A549 (cell line): Measurements from ENCODE around the gene GRIN2C. TPM values are rescaled to one million over a fixed set of nuclear protein-coding genes. Genes with fewer than 3 reads are reported as not detected.

Experiments used
- ATAC-seq, 2 experiments: fragments of 200-7000 bp in 1 of 2; fragments of >200 bp in 1 of 2; cut with Nextera tagmentation in 1 of 2; cut with Tn5 transposase in 1 of 2; 3 replicates each; pipeline versions ENCODE4 v1.8.0 to v1.9.1; 2018 to 2020; ENCODE audit warnings: mild to moderate bottlenecking in 1 of 2, moderate library complexity in 1 of 2
- CTCF ChIA-PET: fragments of 300-600 bp; sonication (Branson Sonifier 250); formaldehyde crosslinking; extraction: SDS; loops from one replicate; lab custom pipeline; 2021; ENCODE audit warnings: antibody characterized with exemption, inconsistent platforms; lab: Yijun Ruan, JAX
- POLR2A ChIA-PET: fragments of 350-600 bp; formaldehyde crosslinking; extraction: SDS; loops from one replicate; lab custom pipeline; 2021; ENCODE audit warnings: antibody characterized with exemption, inconsistent platforms; lab: Yijun Ruan, JAX
- DNase-seq, 2 experiments: peaks; one replicate each; pipeline versions ENCODE4 v3.0.0 to v3.0.0-alpha.2; 2011 to 2016; ENCODE audit warnings: low read depth in 1 of 2, low spot score in 1 of 2
- FAIRE-seq: peaks from 2 replicates; lab custom pipeline; 2011; peaks lifted over from hg19 to GRCh38; lab: Jason Lieb, UNC
- H3K27ac ChIP-seq, 2 experiments: fragments of >200 bp; sonication (Bioruptor Twin); formaldehyde crosslinking; 3 replicates each; pipeline ENCODE4 v1.5.1; 2016 to 2017
- H3K4me1 ChIP-seq: fragments of >200 bp; sonication (Bioruptor Twin); formaldehyde crosslinking; 3 replicates; pipeline ENCODE4 v1.6.1; 2016
- H3K4me2 ChIP-seq: fragments of >200 bp; sonication (Bioruptor Twin); formaldehyde crosslinking; 3 replicates; pipeline ENCODE4 v1.6.1; 2016
- H3K4me3 ChIP-seq: fragments of >200 bp; sonication (Bioruptor Twin); formaldehyde crosslinking; 3 replicates; pipeline ENCODE4 v1.5.1; 2016
- H3K9me3 ChIP-seq: fragments of >200 bp; sonication (Bioruptor Twin); formaldehyde crosslinking; 3 replicates; pipeline ENCODE4 v1.6.1; 2016
- CTCF ChIP-seq: fragments of >200 bp; sonication (Bioruptor Twin); formaldehyde crosslinking; IDR thresholded peaks from 3 replicates; pipeline ENCODE4 v1.5.1; 2016
- EHF ChIP-seq: fragments of 250-450 bp; sonication (Bioruptor Pico); IDR thresholded peaks from 2 replicates; pipeline ENCODE4 v1.5.0; 2020; ENCODE audit warnings: mild to moderate bottlenecking
- FOXS1 ChIP-seq: fragments of 250-450 bp; sonication (Bioruptor Pico); IDR thresholded peaks from 2 replicates; pipeline ENCODE4 v1.5.0; 2020; ENCODE audit warnings: mild to moderate bottlenecking, moderate library complexity
- JUN ChIP-seq, 2 experiments: fragments of >200 bp; sonication (Bioruptor Twin); formaldehyde crosslinking; IDR thresholded peaks; 2 replicates in 1 of 2; 3 replicates in 1 of 2; pipeline ENCODE4 v1.6.1; 2016 to 2017
- KDM1A ChIP-seq: fragments of 200-600 bp; sonication (generic); IDR thresholded peaks from 2 replicates; pipeline ENCODE4 v1.6.1; 2016; ENCODE audit warnings: low read depth, mild to moderate bottlenecking
- MAZ ChIP-seq: fragments of 150-350 bp; IDR thresholded peaks from 2 replicates; pipeline ENCODE4 v1.6.1; 2014; ENCODE audit warnings: antibody characterized with exemption, low read depth, low read length, borderline replicate concordance
- NPAS2 ChIP-seq: fragments of 250-450 bp; sonication (Bioruptor Pico); IDR thresholded peaks from 2 replicates; pipeline ENCODE4 v1.8.0; 2022; ENCODE audit warnings: mild to moderate bottlenecking, moderate library complexity, borderline replicate concordance
- POLR2A ChIP-seq: IDR thresholded peaks from 2 replicates; pipeline ENCODE4 v1.6.1; 2012; ENCODE audit warnings: mild to moderate bottlenecking, low read length
- RAD21 ChIP-seq, 2 experiments: fragments of >200 bp in 1 of 2; sonication (Bioruptor Twin) in 1 of 2; formaldehyde crosslinking in 1 of 2; IDR thresholded peaks in 1 of 2; conservative IDR thresholded peaks in 1 of 2; 2 replicates in 1 of 2; 3 replicates in 1 of 2; pipeline ENCODE4 v1.6.1; 2012 to 2018; ENCODE audit warnings: inconsistent platforms in 1 of 2
- RFX5 ChIP-seq: fragments of 450-650 bp; IDR thresholded peaks from 2 replicates; pipeline ENCODE4 v1.7.1; 2014; ENCODE audit warnings: antibody characterized with exemption, mild to moderate bottlenecking, moderate library complexity
- SMC3 ChIP-seq: fragments of >200 bp; sonication (Bioruptor Twin); formaldehyde crosslinking; IDR thresholded peaks from 3 replicates; pipeline ENCODE4 v1.6.1; 2018; ENCODE audit warnings: inconsistent platforms
- ZFP36 ChIP-seq: fragments of 450-650 bp; IDR thresholded peaks from 2 replicates; pipeline ENCODE4 v1.6.1; 2014; ENCODE audit warnings: borderline replicate concordance; ENCODE audit not compliant: partially characterized antibody
- WGBS: methylation state at CpG from one replicate; pipeline ENCODE4 v1.1.6; 2017; ENCODE audit errors: missing lambda C conversion rate; 5-methylcytosine and 5-hydroxymethylcytosine counted together
- polyA plus RNA-seq, 4 experiments: library from polyadenylated mRNA; depleted of rRNA in 3 of 4; stranded (reverse); fragments of >200 nt; fragmentation: RNase III in 1 of 4; extraction: RNeasy Plus Mini Kit Qiagen cat#74134 plus additional on column Dnase treatment in 1 of 4; gene quantifications; 2 replicates in 3 of 4; 3 replicates in 1 of 4; pipeline ENCODE4 v1.2.3, GENCODE V29; 2011 to 2017
- TF ChIP-seq, protein P1 (sequence below): fragments of >200 bp; sonication (Bioruptor Twin); formaldehyde crosslinking; IDR thresholded peaks from 3 replicates; pipeline ENCODE4 v1.6.1; 2016
- TF ChIP-seq, protein P2 (sequence below): fragments of 200-600 bp; sonication (generic); IDR thresholded peaks from 2 replicates; pipeline ENCODE4 v1.6.1; 2016; ENCODE audit warnings: antibody characterized with exemption, mild to moderate bottlenecking, moderate library complexity

GRIN2C gene
- polyA plus RNA-seq, 2 of the 4 experiments (the other 2 are of a cell fraction): 0.17 to 0.28 TPM

- Histone ChIP-seq H3K4me2 (peak overlapping the region; percentile 90), H3K9me3 (peaks cover 5% of the 10 kb centered on the region; the same call in 2 of the 3 replicates), H3K4me1 (peaks cover 40% of the 10 kb centered on the region), H3K27ac (no peak overlapping the region), H3K4me3 (no peak overlapping the region; the same call in 2 of the 3 replicates)
- TF ChIP-seq FOXS1 (CRISPR knock-in tag) (no peak), MAZ (no peak), RAD21 (conservative IDR thresholded peaks at IDR 0.05 in 1 of 2, IDR thresholded peaks at IDR 0.05 in 1 of 2) (peak; percentile 45 to 46; a peak in 4 of 5 replicates), CTCF (peak; percentile 70), JUN (IDR thresholded peaks at IDR 0.05) (0 out of 5 replicates have a peak, but pooled peaks of 1 of the 2 experiments have one; percentile 14), NPAS2 (CRISPR knock-in tag) (no peak), KDM1A (no peak), SMC3 (peak; percentile 66)
- TF ChIP-seq, protein P1, sequence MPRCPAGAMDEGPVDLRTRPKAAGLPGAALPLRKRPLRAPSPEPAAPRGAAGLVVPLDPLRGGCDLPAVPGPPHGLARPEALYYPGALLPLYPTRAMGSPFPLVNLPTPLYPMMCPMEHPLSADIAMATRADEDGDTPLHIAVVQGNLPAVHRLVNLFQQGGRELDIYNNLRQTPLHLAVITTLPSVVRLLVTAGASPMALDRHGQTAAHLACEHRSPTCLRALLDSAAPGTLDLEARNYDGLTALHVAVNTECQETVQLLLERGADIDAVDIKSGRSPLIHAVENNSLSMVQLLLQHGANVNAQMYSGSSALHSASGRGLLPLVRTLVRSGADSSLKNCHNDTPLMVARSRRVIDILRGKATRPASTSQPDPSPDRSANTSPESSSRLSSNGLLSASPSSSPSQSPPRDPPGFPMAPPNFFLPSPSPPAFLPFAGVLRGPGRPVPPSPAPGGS: no peak
- no peak for FAIRE-seq
- POLR2A ChIA-PET: interaction anchor here (0.8 to 4.9 kb wide), 6 partner anchors 8 to 124 kb away, joined by 3 to 43 read pairs (median 6); partner anchors contain the start of genes FDXR and NAT9
- CTCF ChIA-PET: interaction anchor here (0.6 to 42.4 kb wide), 29 partner anchors 8 to 427 kb away, joined by 3 to 1302 read pairs (median 4); partner anchors contain the start of genes FDXR, GRIN2C, NAT9 and OTOP2
- WGBS: 47% methylated on average over 25 of the region's 25 CpGs
- DNase-seq: peak; percentile 68 to 79
- ATAC-seq: peak; percentile 14 to 73; a peak in 3 of 6 replicates
These were observed 2.6 kb upstream of the GRIN2C start for GRCh38 chr17:74862108-74862901.

DNA sequence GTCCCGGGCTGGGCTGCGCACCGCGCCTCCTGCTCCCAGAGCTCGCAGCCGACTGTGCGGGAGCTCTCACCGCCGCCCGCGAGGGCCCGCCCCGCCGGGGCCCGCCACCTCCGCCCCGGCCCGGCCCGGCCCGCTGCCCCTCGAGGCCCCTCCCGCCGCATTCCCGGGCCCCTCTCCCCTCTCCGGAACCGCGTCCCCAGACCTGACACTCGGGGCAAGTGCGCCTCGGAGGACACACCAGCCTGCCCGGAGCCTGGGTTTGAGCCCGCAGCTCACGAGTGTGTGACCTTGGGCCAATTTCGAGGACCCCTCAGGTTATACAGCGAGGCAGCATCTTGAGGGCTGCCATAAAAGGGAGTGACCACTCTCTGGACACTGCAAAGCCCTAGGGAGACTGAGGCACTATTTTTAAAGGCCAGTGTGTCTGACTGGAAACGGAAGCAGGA lies 2.0 kb upstream of the GRIN2C start:
- FAIRE-seq (no peak), ATAC-seq (no peak), DNase-seq (no peak)
- ChIA-PET POLR2A (interaction anchor here (1.0 to 4.9 kb wide), 6 partner anchors 9 to 86 kb away, joined by 3 to 43 read pairs (median 7); partner anchors contain the start of genes FDXR and NAT9), CTCF (interaction anchor here (0.7 to 42.4 kb wide), 20 partner anchors 8 to 205 kb away, joined by 3 to 1302 read pairs (median 11); partner anchors contain the start of genes FDXR, GRIN2C, NAT9 and OTOP2)
- H3K9me3 ChIP-seq: peaks cover 5% of the 10 kb centered on the region; the same call in 2 of the 3 replicates
- H3K4me2 ChIP-seq: peak overlapping the region; percentile 90
- peak overlapping the region; percentile 39; the same call in 1 of the 3 replicates for H3K4me3 ChIP-seq
- TF ChIP-seq JUN (IDR thresholded peaks at IDR 0.05) (peak in 1 of 2 experiments; percentile 7; a peak in 1 of 5 replicates), SMC3 (no peak)
- no peak overlapping the region for H3K27ac ChIP-seq
- 68% methylated on average over 5 of the region's 36 CpGs for WGBS
- H3K4me1 ChIP-seq: peaks cover 40% of the 10 kb centered on the region

- POLR2A ChIA-PET: interaction anchor here (1.7 to 4.9 kb wide), 3 partner anchors 12 to 85 kb away, joined by 6 to 43 read pairs (median 9); partner anchors contain the start of genes FDXR and NAT9
- Histone ChIP-seq H3K9me3 (peaks cover 5% of the 10 kb centered on the region; the same call in 2 of the 3 replicates), H3K4me3 (peak overlapping the region; percentile 39; the same call in 2 of the 3 replicates), H3K27ac (no peak overlapping the region), H3K4me2 (peak overlapping the region; percentile 90), H3K4me1 (peaks cover 40% of the 10 kb centered on the region)
- FAIRE-seq: no peak
- 22% methylated on average over 48 of the region's 96 CpGs for WGBS
- peak; percentile 0 to 11; a peak in 3 of 6 replicates for ATAC-seq
- CTCF ChIA-PET: interaction anchor here (0.6 to 42.4 kb wide), 17 partner anchors 9 to 204 kb away, joined by 3 to 1302 read pairs (median 11); partner anchors contain the start of genes FDXR, GRIN2C and NAT9
- TF ChIP-seq EHF (no peak), POLR2A (no peak), RFX5 (no peak), SMC3 (no peak), MAZ (no peak), ZFP36 (no peak)
- TF ChIP-seq, protein P2, sequence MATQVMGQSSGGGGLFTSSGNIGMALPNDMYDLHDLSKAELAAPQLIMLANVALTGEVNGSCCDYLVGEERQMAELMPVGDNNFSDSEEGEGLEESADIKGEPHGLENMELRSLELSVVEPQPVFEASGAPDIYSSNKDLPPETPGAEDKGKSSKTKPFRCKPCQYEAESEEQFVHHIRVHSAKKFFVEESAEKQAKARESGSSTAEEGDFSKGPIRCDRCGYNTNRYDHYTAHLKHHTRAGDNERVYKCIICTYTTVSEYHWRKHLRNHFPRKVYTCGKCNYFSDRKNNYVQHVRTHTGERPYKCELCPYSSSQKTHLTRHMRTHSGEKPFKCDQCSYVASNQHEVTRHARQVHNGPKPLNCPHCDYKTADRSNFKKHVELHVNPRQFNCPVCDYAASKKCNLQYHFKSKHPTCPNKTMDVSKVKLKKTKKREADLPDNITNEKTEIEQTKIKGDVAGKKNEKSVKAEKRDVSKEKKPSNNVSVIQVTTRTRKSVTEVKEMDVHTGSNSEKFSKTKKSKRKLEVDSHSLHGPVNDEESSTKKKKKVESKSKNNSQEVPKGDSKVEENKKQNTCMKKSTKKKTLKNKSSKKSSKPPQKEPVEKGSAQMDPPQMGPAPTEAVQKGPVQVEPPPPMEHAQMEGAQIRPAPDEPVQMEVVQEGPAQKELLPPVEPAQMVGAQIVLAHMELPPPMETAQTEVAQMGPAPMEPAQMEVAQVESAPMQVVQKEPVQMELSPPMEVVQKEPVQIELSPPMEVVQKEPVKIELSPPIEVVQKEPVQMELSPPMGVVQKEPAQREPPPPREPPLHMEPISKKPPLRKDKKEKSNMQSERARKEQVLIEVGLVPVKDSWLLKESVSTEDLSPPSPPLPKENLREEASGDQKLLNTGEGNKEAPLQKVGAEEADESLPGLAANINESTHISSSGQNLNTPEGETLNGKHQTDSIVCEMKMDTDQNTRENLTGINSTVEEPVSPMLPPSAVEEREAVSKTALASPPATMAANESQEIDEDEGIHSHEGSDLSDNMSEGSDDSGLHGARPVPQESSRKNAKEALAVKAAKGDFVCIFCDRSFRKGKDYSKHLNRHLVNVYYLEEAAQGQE: no peak
- DNase-seq: no peak
These were observed 1.4 kb upstream of the GRIN2C start for GRCh38 chr17:74860872-74861661.
